Inferior parietal cortex (tissue), 1 donor: ENCODE data around the gene ANKRD33.

Experiments used
- DNase-seq: peaks from one replicate; pipeline ENCODE4 v3.0.0-alpha.2; 2016; ENCODE audit errors: extremely low spot score

Gene ANKRD33

GRCh38 chr12:51887476-51888315 lies at the start of gene ANKRD33:
ANKRD33 (plus strand) TSS chr12:51888103; CDS start chr12:51888187, 84 bp downstream.
- DNase-seq, result no peak

GRCh38 chr12:51838762-51839161 lies 49.1 kb upstream of the ANKRD33 start:
- no peak for DNase-seq

- no peak for DNase-seq
These were observed 48.5 kb upstream of the ANKRD33 start for GRCh38 chr12:51839310-51839947.

- no peak for DNase-seq
These were observed 46.9 kb upstream of the ANKRD33 start for GRCh38 chr12:51840966-51841365.

GRCh38 chr12:51841727-51842126 lies 46.2 kb upstream of the ANKRD33 start:
- DNase-seq, result no peak

GRCh38 chr12:51844854-51845253 lies 43.0 kb upstream of the ANKRD33 start:
- DNase-seq, result no peak

GRCh38 chr12:51845482-51845881 lies 42.4 kb upstream of the ANKRD33 start:
- DNase-seq, result no peak

- DNase-seq, result no peak
These were observed 41.6 kb upstream of the ANKRD33 start for GRCh38 chr12:51846271-51846691.

GRCh38 chr12:51846911-51847642 lies 40.8 kb upstream of the ANKRD33 start:
- DNase-seq, result no peak

- DNase-seq, result no peak
These were observed 40.1 kb upstream of the ANKRD33 start for GRCh38 chr12:51847643-51848325.

- no peak for DNase-seq
These were observed 39.6 kb upstream of the ANKRD33 start, which contains the start of gene FIGNL2 for GRCh38 chr12:51848326-51848727. FIGNL2 (minus strand) TSS chr12:51848718; CDS start chr12:51822413, 26,305 bp downstream.

GRCh38 chr12:51848841-51849735 lies 38.8 kb upstream of the ANKRD33 start:
- DNase-seq, result no peak

GRCh38 chr12:51850081-51850964 lies 37.6 kb upstream of the ANKRD33 start:
- DNase-seq, result no peak

- no peak for DNase-seq
These were observed 37.0 kb upstream of the ANKRD33 start for GRCh38 chr12:51850965-51851299.

GRCh38 chr12:51851413-51852124 lies 36.3 kb upstream of the ANKRD33 start:
- no peak for DNase-seq

GRCh38 chr12:51852404-51853137 lies 35.3 kb upstream of the ANKRD33 start:
- no peak for DNase-seq

- DNase-seq, result no peak
These were observed 32.1 kb upstream of the ANKRD33 start for GRCh38 chr12:51855586-51856428.

GRCh38 chr12:51860986-51861385 lies 26.9 kb upstream of the ANKRD33 start:
- DNase-seq, result no peak
